Liver (tissue), 9 donors: Measurements from ENCODE around the gene SNAPC2. TPM values are rescaled to one million over a fixed set of nuclear protein-coding genes. Genes with fewer than 3 reads are reported as not detected.

Source experiments
- DNase-seq: peaks from one replicate; pipeline ENCODE4 v3.0.0-alpha.2; 2017; ENCODE audit warnings: low spot score
- H3K27ac ChIP-seq, 2 donors: one replicate each; pipeline ENCODE4 v1.7.0; 2013; ENCODE audit warnings: inconsistent platforms in 2 of 2, low read length in 2 of 2, control low read depth in 1 of 2, low read depth in 1 of 2, mild to moderate bottlenecking in 1 of 2
- H3K27me3 ChIP-seq, 4 donors: one replicate each; pipeline versions ENCODE4 v1.6.1 to v1.7.0; 2013; ENCODE audit warnings: low read length in 3 of 4, inconsistent platforms in 1 of 4, mild to moderate bottlenecking in 1 of 4, moderate library complexity in 1 of 4; ENCODE audit not compliant: control insufficient read depth in 4 of 4, insufficient read depth in 4 of 4
- H3K36me3 ChIP-seq, 4 donors: one replicate each; pipeline versions ENCODE4 v1.6.1 to v1.7.0; 2013; ENCODE audit warnings: low read length in 3 of 4, mild to moderate bottlenecking in 3 of 4, low read depth in 1 of 4, moderate library complexity in 1 of 4; ENCODE audit not compliant: control insufficient read depth in 4 of 4, insufficient read depth in 3 of 4
- H3K4me1 ChIP-seq, 4 donors: one replicate each; pipeline versions ENCODE4 v1.6.1 to v1.7.0; 2013; ENCODE audit warnings: low read length in 3 of 4, mild to moderate bottlenecking in 3 of 4, moderate library complexity in 1 of 4; ENCODE audit not compliant: control insufficient read depth in 4 of 4, insufficient read depth in 4 of 4
- H3K4me3 ChIP-seq, 3 donors: one replicate each; pipeline versions ENCODE4 v1.6.1 to v1.7.0; 2013; ENCODE audit warnings: low read length in 3 of 3, control low read depth in 1 of 3, low read depth in 1 of 3, mild to moderate bottlenecking in 1 of 3
- H3K9ac ChIP-seq, 2 donors: one replicate each; pipeline ENCODE4 v1.7.0; 2013; ENCODE audit warnings: low read length in 2 of 2, mild to moderate bottlenecking in 2 of 2, moderate library complexity in 2 of 2, control low read depth in 1 of 2, low read depth in 1 of 2
- H3K9me3 ChIP-seq, 4 donors: one replicate each; pipeline versions ENCODE4 v1.6.1 to v1.7.0; 2013; ENCODE audit warnings: low read length in 3 of 4; ENCODE audit not compliant: control insufficient read depth in 4 of 4
- ATF3 ChIP-seq: IDR thresholded peaks from 2 replicates; pipeline ENCODE4 v1.6.1; 2016; ENCODE audit warnings: antibody characterized with exemption
- CTCF ChIP-seq: fragments of 150-350 bp; IDR thresholded peaks from 2 replicates; pipeline ENCODE4 v1.5.1; 2017; ENCODE audit warnings: improper control_type of control experiment, low read depth, low read length; ENCODE audit not compliant: missing input control
- EGR1 ChIP-seq, 2 donors: IDR thresholded peaks; 2 replicates each; pipeline ENCODE4 v1.6.1; 2016 to 2018; ENCODE audit warnings: antibody characterized with exemption in 2 of 2, low read depth in 2 of 2
- FOXA1 ChIP-seq: IDR thresholded peaks from 2 replicates; pipeline ENCODE4 v1.6.1; 2016; ENCODE audit warnings: antibody characterized with exemption
- FOXA2 ChIP-seq: IDR thresholded peaks from 2 replicates; pipeline ENCODE4 v1.6.1; 2016; ENCODE audit warnings: antibody characterized with exemption
- MAX ChIP-seq: IDR thresholded peaks from 2 replicates; pipeline ENCODE4 v1.6.1; 2016; ENCODE audit warnings: antibody characterized with exemption
- RAD21 ChIP-seq, 2 donors: IDR thresholded peaks; 2 replicates each; pipeline ENCODE4 v1.6.1; 2016; ENCODE audit warnings: antibody characterized with exemption in 2 of 2, mild to moderate bottlenecking in 2 of 2
- REST ChIP-seq: IDR thresholded peaks from 2 replicates; pipeline ENCODE4 v1.6.1; 2016; ENCODE audit warnings: antibody characterized with exemption, mild to moderate bottlenecking
- SP1 ChIP-seq: IDR thresholded peaks from 2 replicates; pipeline ENCODE4 v1.6.1; 2018; ENCODE audit warnings: antibody characterized with exemption, mild to moderate bottlenecking
- TAF1 ChIP-seq: conservative IDR thresholded peaks from 2 replicates; pipeline ENCODE4 v1.6.1; 2016; ENCODE audit warnings: antibody characterized with exemption, mild to moderate bottlenecking
- YY1 ChIP-seq: IDR thresholded peaks from 2 replicates; pipeline ENCODE4 v1.6.1; 2016; ENCODE audit warnings: antibody characterized with exemption, mild to moderate bottlenecking
- ZBTB33 ChIP-seq: IDR thresholded peaks from 2 replicates; pipeline ENCODE4 v1.6.1; 2016; ENCODE audit warnings: antibody characterized with exemption
- WGBS: extraction: QIAGEN DNeasy Blood & Tissue Kit; methylation state at CpG from one replicate; pipeline ENCODE4 v1.1.7; 2013; 5-methylcytosine and 5-hydroxymethylcytosine counted together
- polyA plus RNA-seq, 2 donors: library from polyadenylated mRNA; stranded (reverse) in 1 of 2; unstranded in 1 of 2; fragments of 200-250 nt in 1 of 2; fragments of >200 nt in 1 of 2; fragmentation: Nextera tagmentation in 1 of 2; extraction: Ambion mirVana in 1 of 2; gene quantifications; one replicate each; pipeline versions ENCODE4 v1.2.1 to v1.2.3, GENCODE V29; 2013 to 2015
- total RNA-seq, 2 donors: library from RNA; depleted of rRNA; stranded (reverse); fragments of >200 nt; gene quantifications; one replicate each; pipeline ENCODE4 v1.2.3, GENCODE V29; 2014
- donor health status: healthy.
- donor health status: healthy.
- donor health status: healthy.
- donor health status: healthy.
- donor health status: healthy.

Gene SNAPC2
- total and polyA plus RNA-seq, 4 donors, result 2.8 to 7.1 (median 3.3) TPM

- Histone ChIP-seq H3K4me3 (no peak overlapping the region), H3K4me1 (peaks cover 0 to 4% (median 1%) of the 10 kb centered on the region in 4 donors)
Measured at GRCh38 chr19:7932930-7933300, 12.8 kb downstream of the SNAPC2 start.

GRCh38 chr19:7933411-7933810 is 13.3 kb downstream of the SNAPC2 start:
- no peak overlapping the region for H3K4me3 ChIP-seq
- H3K4me1 ChIP-seq, result peaks cover 0 to 4% (median 1%) of the 10 kb centered on the region in 4 donors
- H3K27me3 ChIP-seq, result no peaks in the 10 kb centered on the region
- no peak overlapping the region for H3K9ac ChIP-seq
- DNase-seq, result no peak
- no peak overlapping the region for H3K27ac ChIP-seq
- 90% methylated on average over 14 of the region's 14 CpGs for WGBS
- no peaks in the 10 kb centered on the region for H3K9me3 ChIP-seq
- peaks cover 16 to 53% (median 30%) of the 10 kb centered on the region in 4 donors for H3K36me3 ChIP-seq
- TF ChIP-seq EGR1 (IDR thresholded peaks at IDR 0.05; ENCODE audit: low read depth in 2 of 2) (no peak), SP1 (no peak), ZBTB33 (no peak), MAX (no peak), ATF3 (no peak), CTCF (no peak), RAD21 (IDR thresholded peaks at IDR 0.05) (no peak), YY1 (no peak)

More at GRCh38 chr19:7932930-7933300, 12.8 kb downstream of the SNAPC2 start:
- H3K27me3 ChIP-seq, result no peaks in the 10 kb centered on the region
- no peaks in the 10 kb centered on the region for H3K9me3 ChIP-seq
- H3K27ac ChIP-seq, result no peak overlapping the region
- peaks cover 16 to 50% (median 30%) of the 10 kb centered on the region in 4 donors for H3K36me3 ChIP-seq
- no peak overlapping the region for H3K9ac ChIP-seq
- no peak for TF ChIP-seq ATF3
- TF ChIP-seq TAF1, result no peak
- no peak for TF ChIP-seq FOXA2
- no peak for TF ChIP-seq MAX
- no peak for TF ChIP-seq REST
- TF ChIP-seq CTCF, result no peak
- TF ChIP-seq EGR1 (IDR thresholded peaks at IDR 0.05; ENCODE audit: low read depth in 2 of 2), result no peak
- no peak for TF ChIP-seq FOXA1
- no peak for DNase-seq
- 95% methylated on average over 10 of the region's 10 CpGs for WGBS
